ENCODE results near the gene MDH2.
"Not testable (repeated sequence)": the region's sequence is repeated elsewhere in the genome, so short reads cannot be mapped to it uniquely, and the experiment has no call there.

The MDH2 gene

DNA sequence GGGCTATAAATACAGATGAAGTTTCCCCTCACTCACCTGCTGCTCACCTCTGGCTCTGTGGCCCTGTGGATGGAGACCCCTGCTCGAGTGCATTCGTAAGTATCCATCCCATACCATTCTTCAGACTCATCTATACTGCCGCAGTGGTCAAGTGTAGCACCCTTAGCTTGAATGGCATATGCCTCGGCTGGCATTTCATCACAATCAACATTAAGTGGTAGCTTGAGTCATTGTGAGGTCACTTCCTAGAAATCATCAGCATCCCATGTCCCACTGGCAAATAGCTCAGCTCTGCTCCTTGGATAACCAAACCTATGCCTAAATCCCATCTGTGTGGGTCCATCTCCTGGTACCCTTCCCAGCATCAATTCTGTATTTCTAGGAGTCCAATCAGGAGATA, 38.2 kb downstream of the MDH2 start:
- Histone ChIP-seq H3K9me3 (ENCODE audit: control insufficient read depth, low read length) (no peaks in the 10 kb centered on the region), H3K4me3 (ENCODE audit: insufficient read depth, low read depth, low read length, poor library complexity, severe bottlenecking) (no peak overlapping the region), H3K4me1 (ENCODE audit: control insufficient read depth, insufficient read depth, low read length, poor library complexity, severe bottlenecking) (no peaks in the 10 kb centered on the region), H3K27ac (ENCODE audit: insufficient read depth, low read length, poor library complexity, severe bottlenecking) (no peak overlapping the region), H3K36me3 (ENCODE audit: control insufficient read depth, insufficient read depth, low read length) (no peaks in the 10 kb centered on the region), H3K27me3 (replicated peaks; ENCODE audit: control insufficient read depth, insufficient read depth, low read length, poor library complexity, severe bottlenecking) (no peaks in the 10 kb centered on the region)
- DNase-seq: no peak

DNA sequence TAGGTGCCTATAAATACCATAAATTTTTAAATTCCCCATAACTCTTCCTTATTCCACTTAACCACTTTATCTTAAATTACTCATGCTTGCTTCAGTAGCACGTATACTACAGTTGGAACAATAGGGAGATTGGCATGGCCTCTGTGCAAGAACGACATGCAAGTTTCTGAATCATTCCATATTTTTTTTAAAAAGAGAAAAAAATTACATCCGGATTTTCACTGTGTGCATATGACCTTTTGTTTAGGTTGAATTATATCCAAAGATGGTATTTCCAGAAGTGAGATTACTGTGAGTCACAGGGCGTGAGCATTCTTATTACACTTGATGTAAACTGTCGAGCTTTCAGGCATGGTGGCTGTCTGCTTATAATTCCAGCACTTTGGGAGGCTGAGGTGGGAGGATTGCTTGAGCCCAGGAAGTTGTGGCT, 39.5 kb downstream of the MDH2 start:
- not testable (repeated sequence) for H3K27ac ChIP-seq (ENCODE audit: insufficient read depth, low read length, poor library complexity, severe bottlenecking); H3K27me3 ChIP-seq (replicated peaks; ENCODE audit: control insufficient read depth, insufficient read depth, low read length, poor library complexity, severe bottlenecking); H3K4me3 ChIP-seq (ENCODE audit: insufficient read depth, low read depth, low read length, poor library complexity, severe bottlenecking); H3K4me1 ChIP-seq (ENCODE audit: control insufficient read depth, insufficient read depth, low read length, poor library complexity, severe bottlenecking); H3K9me3 ChIP-seq (ENCODE audit: control insufficient read depth, low read length); H3K36me3 ChIP-seq (ENCODE audit: control insufficient read depth, insufficient read depth, low read length); DNase-seq

DNA sequence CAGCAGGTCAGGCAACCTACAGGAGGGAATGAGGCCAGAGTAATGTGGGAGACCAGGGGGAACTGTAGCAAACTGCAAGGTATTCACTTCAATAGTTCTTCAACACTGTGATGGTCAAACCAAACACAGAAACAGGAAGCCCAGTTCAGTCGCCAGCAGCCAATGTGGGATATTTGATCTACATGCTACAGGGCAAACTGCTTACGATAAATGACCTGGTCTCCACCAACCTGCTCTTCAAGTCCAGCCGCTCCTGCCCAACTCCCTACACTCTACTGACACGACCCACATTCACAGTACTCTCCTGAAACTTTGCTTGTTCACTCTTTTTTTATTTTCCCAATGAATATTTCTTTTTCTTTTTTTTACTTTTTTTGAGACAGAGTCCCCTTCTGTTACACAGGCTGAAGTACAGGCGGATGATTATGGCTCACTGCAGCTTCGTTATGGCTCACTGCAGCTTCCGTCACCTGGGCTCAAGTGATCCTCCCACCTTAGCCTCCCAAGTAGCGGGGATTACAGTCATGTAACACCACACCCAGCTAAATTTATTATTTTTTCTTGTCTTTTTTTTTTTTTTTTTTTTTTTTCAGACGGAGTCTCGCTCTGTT, 42.1 kb downstream of the MDH2 start:
- Histone ChIP-seq H3K27me3 (replicated peaks; ENCODE audit: control insufficient read depth, insufficient read depth, low read length, poor library complexity, severe bottlenecking) (no peaks in the 10 kb centered on the region), H3K4me1 (ENCODE audit: control insufficient read depth, insufficient read depth, low read length, poor library complexity, severe bottlenecking) (no peaks in the 10 kb centered on the region), H3K27ac (ENCODE audit: insufficient read depth, low read length, poor library complexity, severe bottlenecking) (no peak overlapping the region), H3K4me3 (ENCODE audit: insufficient read depth, low read depth, low read length, poor library complexity, severe bottlenecking) (no peak overlapping the region), H3K9me3 (ENCODE audit: control insufficient read depth, low read length) (no peaks in the 10 kb centered on the region), H3K36me3 (ENCODE audit: control insufficient read depth, insufficient read depth, low read length) (no peaks in the 10 kb centered on the region)
- no peak for DNase-seq

DNA sequence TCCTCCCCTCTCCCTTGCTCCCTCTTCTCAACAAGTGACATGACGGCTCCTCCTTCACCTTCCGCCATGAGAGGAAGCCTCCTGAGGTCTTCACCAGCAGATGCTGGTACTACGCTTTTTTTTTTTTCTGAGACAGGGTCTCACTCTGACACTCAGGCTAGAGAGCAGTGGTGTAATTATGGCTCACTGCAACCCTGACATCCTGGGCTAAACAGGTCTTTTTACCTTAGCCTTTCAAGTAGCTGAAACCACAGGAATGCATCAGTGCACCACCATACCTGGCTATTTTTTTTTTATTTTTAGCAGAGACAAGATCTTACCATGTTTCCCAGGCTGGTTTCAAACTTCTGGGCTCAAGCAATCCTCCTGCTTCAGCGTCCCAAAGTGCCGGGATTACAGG, 43.6 kb downstream of the MDH2 start:
- no peaks in the 10 kb centered on the region for H3K27me3 ChIP-seq (replicated peaks; ENCODE audit: control insufficient read depth, insufficient read depth, low read length, poor library complexity, severe bottlenecking)
- no peak for DNase-seq
- no peaks in the 10 kb centered on the region for H3K4me1 ChIP-seq (ENCODE audit: control insufficient read depth, insufficient read depth, low read length, poor library complexity, severe bottlenecking)
- no peaks in the 10 kb centered on the region for H3K36me3 ChIP-seq (ENCODE audit: control insufficient read depth, insufficient read depth, low read length)
- H3K27ac ChIP-seq (ENCODE audit: insufficient read depth, low read length, poor library complexity, severe bottlenecking): no peak overlapping the region
- no peaks in the 10 kb centered on the region for H3K9me3 ChIP-seq (ENCODE audit: control insufficient read depth, low read length)
- H3K4me3 ChIP-seq (ENCODE audit: insufficient read depth, low read depth, low read length, poor library complexity, severe bottlenecking): no peak overlapping the region

DNA sequence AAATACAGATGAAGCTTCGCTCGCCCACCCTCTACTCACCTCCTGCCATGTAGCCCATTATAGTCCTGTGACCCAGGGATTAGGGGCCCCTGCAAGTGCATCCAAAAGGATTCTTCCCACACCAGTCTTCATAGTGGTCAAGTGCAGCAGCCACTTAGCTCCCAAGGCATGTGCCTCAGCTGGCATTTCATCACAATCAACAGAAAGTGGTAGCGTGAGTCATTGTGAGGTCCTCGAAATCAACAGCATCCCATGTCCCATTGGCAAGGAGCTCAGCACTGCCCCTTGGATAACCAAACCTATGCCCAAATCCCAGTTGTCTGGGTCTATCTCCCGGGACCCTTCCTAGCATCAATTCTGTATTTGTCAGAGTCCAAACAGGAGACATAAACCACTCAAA, 45.6 kb downstream of the MDH2 start:
- not testable (repeated sequence) for H3K4me3 ChIP-seq (ENCODE audit: insufficient read depth, low read depth, low read length, poor library complexity, severe bottlenecking); H3K27ac ChIP-seq (ENCODE audit: insufficient read depth, low read length, poor library complexity, severe bottlenecking); DNase-seq; H3K9me3 ChIP-seq (ENCODE audit: control insufficient read depth, low read length); H3K4me1 ChIP-seq (ENCODE audit: control insufficient read depth, insufficient read depth, low read length, poor library complexity, severe bottlenecking); H3K27me3 ChIP-seq (replicated peaks; ENCODE audit: control insufficient read depth, insufficient read depth, low read length, poor library complexity, severe bottlenecking); H3K36me3 ChIP-seq (ENCODE audit: control insufficient read depth, insufficient read depth, low read length)

DNA sequence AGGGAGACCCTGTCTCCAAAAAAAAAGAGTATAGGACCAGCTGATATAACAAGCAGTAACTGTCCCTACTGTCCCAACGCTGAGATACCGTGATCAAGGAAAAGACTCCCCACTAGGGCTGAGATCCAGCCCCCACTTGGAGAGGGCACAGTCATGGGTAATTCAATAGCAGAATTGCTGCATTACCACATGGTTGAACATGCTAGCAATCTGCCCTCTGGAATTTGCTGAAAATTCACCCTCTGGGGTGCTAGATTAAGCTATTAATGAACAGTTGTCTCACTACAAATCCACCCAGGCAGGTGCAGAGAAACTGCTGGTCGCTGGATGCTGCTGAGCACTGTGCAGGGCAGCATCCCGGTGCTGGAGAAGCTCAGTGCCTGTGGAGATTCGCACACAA, 46.4 kb downstream of the MDH2 start:
- not testable (repeated sequence) for H3K4me1 ChIP-seq (ENCODE audit: control insufficient read depth, insufficient read depth, low read length, poor library complexity, severe bottlenecking)

DNA sequence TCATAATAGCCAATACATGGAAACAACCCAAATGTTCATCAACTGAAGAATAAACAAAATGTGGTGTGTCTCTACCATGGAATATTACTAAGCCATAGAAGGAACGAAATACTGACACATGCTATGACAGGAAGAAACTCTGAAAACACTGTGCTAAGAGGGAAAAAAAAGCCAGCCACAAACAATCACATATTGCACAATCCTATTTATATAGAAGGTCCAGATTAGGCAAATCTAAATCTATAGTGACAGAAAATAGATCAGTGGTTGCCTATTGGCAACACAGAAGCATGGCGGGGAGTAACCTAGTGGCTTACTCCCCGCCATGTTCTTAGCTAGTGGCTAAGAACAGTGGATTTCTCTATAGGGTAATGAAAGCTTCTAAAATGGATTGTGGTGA, 48.0 kb downstream of the MDH2 start:
- H3K4me1 ChIP-seq (ENCODE audit: control insufficient read depth, insufficient read depth, low read length, poor library complexity, severe bottlenecking): no peaks in the 10 kb centered on the region
- DNase-seq: no peak
- no peak overlapping the region for H3K4me3 ChIP-seq (ENCODE audit: insufficient read depth, low read depth, low read length, poor library complexity, severe bottlenecking)
- H3K9me3 ChIP-seq (ENCODE audit: control insufficient read depth, low read length): no peaks in the 10 kb centered on the region
- no peaks in the 10 kb centered on the region for H3K27me3 ChIP-seq (replicated peaks; ENCODE audit: control insufficient read depth, insufficient read depth, low read length, poor library complexity, severe bottlenecking)
- H3K27ac ChIP-seq (ENCODE audit: insufficient read depth, low read length, poor library complexity, severe bottlenecking): no peak overlapping the region
- H3K36me3 ChIP-seq (ENCODE audit: control insufficient read depth, insufficient read depth, low read length): no peaks in the 10 kb centered on the region

More for the DNA sequence above, 46.4 kb downstream of the MDH2 start:
- not testable (repeated sequence) for H3K9me3 ChIP-seq (ENCODE audit: control insufficient read depth, low read length); H3K27ac ChIP-seq (ENCODE audit: insufficient read depth, low read length, poor library complexity, severe bottlenecking); H3K4me3 ChIP-seq (ENCODE audit: insufficient read depth, low read depth, low read length, poor library complexity, severe bottlenecking); DNase-seq; H3K36me3 ChIP-seq (ENCODE audit: control insufficient read depth, insufficient read depth, low read length); H3K27me3 ChIP-seq (replicated peaks; ENCODE audit: control insufficient read depth, insufficient read depth, low read length, poor library complexity, severe bottlenecking)

DNA sequence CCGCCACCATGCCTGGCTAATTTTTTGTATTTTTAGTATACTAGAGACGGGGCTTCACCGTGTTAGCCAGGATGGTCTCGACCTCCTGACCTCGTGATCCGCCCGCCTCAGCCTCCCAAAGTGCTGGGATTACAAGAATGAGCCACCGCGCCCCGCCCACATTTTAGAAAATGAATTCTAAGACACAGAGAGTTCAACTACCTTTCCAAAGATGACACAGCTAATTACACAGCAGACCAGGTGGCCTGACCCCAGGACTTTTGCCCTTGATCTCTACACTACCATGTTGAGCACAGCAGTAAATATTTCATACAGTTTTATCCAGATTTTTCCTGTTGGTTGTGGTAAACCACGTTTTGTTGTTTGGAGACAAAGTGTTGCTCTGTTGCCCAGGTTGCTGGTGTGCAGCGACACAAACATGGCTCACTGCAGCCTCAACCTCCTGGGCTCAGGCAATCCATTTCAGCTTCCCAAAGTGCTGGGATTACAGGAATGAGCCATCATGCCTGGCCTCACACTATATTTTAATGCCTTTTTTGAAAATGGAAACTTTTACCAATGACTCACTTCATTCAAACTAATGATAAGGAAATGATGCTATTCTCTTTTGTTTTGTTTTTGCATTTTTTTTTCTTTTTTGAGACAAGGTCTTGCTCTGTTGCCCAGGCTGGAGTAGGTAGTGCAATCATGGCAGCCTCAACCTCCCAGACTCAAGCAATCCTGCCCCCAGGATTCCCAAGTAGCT, 54.0 kb downstream of the MDH2 start:
- not testable (repeated sequence) for DNase-seq; H3K4me1 ChIP-seq (ENCODE audit: control insufficient read depth, insufficient read depth, low read length, poor library complexity, severe bottlenecking); H3K4me3 ChIP-seq (ENCODE audit: insufficient read depth, low read depth, low read length, poor library complexity, severe bottlenecking); H3K27me3 ChIP-seq (replicated peaks; ENCODE audit: control insufficient read depth, insufficient read depth, low read length, poor library complexity, severe bottlenecking); H3K36me3 ChIP-seq (ENCODE audit: control insufficient read depth, insufficient read depth, low read length); H3K9me3 ChIP-seq (ENCODE audit: control insufficient read depth, low read length); H3K27ac ChIP-seq (ENCODE audit: insufficient read depth, low read length, poor library complexity, severe bottlenecking)

DNA sequence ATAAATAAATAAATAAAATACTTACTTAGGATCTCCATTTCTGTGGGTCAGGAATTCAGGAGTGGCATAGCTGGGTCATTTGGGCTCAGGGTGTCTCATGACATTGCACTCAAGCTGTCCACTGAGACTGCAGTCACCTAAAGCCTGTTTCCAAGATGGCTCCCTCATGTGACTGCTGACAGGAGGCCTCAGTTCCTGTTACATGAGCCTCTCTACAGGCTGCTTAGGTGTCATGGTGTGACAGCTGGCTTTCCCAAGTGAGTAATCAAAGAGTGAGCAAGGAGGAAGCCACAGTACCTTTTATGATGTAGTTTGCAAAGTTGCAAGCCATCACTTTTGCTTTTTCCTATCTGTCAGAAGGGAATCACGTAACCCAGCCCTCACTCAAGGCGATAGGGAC, 55.9 kb downstream of the MDH2 start:
- H3K27ac ChIP-seq (ENCODE audit: insufficient read depth, low read length, poor library complexity, severe bottlenecking); H3K36me3 ChIP-seq (ENCODE audit: control insufficient read depth, insufficient read depth, low read length); DNase-seq; H3K9me3 ChIP-seq (ENCODE audit: control insufficient read depth, low read length); H3K4me1 ChIP-seq (ENCODE audit: control insufficient read depth, insufficient read depth, low read length, poor library complexity, severe bottlenecking); H3K4me3 ChIP-seq (ENCODE audit: insufficient read depth, low read depth, low read length, poor library complexity, severe bottlenecking); H3K27me3 ChIP-seq (replicated peaks; ENCODE audit: control insufficient read depth, insufficient read depth, low read length, poor library complexity, severe bottlenecking): not testable (repeated sequence)

DNA sequence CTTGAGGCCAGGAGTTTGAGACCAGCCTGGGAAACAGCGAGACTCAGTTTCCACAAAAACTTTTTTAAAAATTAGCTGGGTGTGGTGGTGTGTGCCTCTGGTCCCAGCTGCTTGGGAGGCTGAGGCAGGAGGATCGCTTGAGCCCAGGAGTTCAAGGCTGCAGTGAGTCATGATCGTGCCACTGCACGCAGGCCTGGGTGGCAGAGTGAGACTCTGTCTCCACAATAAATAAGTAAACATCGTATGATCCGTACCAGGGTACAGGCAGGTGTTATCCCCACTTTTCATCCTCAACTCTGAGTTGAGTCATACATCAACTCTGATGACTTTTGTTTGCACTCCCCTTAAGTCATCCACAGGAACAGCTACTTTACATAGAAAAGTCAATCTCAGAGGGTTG, 58.2 kb downstream of the MDH2 start:
- H3K4me1 ChIP-seq (ENCODE audit: control insufficient read depth, insufficient read depth, low read length, poor library complexity, severe bottlenecking); H3K36me3 ChIP-seq (ENCODE audit: control insufficient read depth, insufficient read depth, low read length); H3K4me3 ChIP-seq (ENCODE audit: insufficient read depth, low read depth, low read length, poor library complexity, severe bottlenecking); H3K27me3 ChIP-seq (replicated peaks; ENCODE audit: control insufficient read depth, insufficient read depth, low read length, poor library complexity, severe bottlenecking); H3K9me3 ChIP-seq (ENCODE audit: control insufficient read depth, low read length); DNase-seq; H3K27ac ChIP-seq (ENCODE audit: insufficient read depth, low read length, poor library complexity, severe bottlenecking): not testable (repeated sequence)

All from effector memory CD4-positive, alpha-beta T cell (primary cell).